Activated CD4-positive, alpha-beta memory T cell treated with anti-CD3 and anti-CD28 coated beads for 36 hours (primary cell): ENCODE results near the gene ZDHHC14. TPM values are rescaled to one million over a fixed set of nuclear protein-coding genes. Genes with fewer than 3 reads are reported as not detected.
"Not testable (repeated sequence)": the region's sequence is repeated elsewhere in the genome, so short reads cannot be mapped to it uniquely, and the experiment has no call there.

Experiments used
- CTCF ChIA-PET: fragments of 350-600 bp; sonication (Branson Sonifier 250); formaldehyde crosslinking; loops from one replicate; lab custom pipeline; 2021; ENCODE audit warnings: antibody characterized with exemption, inconsistent platforms; lab: Charles Lee
- POLR2A ChIA-PET: fragments of 350-600 bp; sonication (Branson Sonifier 250); formaldehyde crosslinking; loops from one replicate; lab custom pipeline; 2021; ENCODE audit warnings: antibody characterized with exemption; lab: Charles Lee
- DNase-seq: peaks from one replicate; pipeline ENCODE4 v3.0.0-alpha.2; 2020
- H3K27ac Mint-ChIP-seq: one replicate; pipeline ENCODE4 v1.8.0; 2021; ENCODE audit warnings: mixed read lengths
- H3K27me3 Mint-ChIP-seq: one replicate; pipeline ENCODE4 v1.8.0; 2021; ENCODE audit warnings: mixed read lengths
- H3K36me3 Mint-ChIP-seq: one replicate; pipeline ENCODE4 v1.8.0; 2021; ENCODE audit warnings: mixed read lengths
- H3K4me1 Mint-ChIP-seq: one replicate; pipeline ENCODE4 v1.8.0; 2021; ENCODE audit warnings: low read depth, mixed read lengths
- H3K4me3 Mint-ChIP-seq: one replicate; pipeline ENCODE4 v1.8.0; 2021; ENCODE audit warnings: mild to moderate bottlenecking, mixed read lengths
- H3K9me3 Mint-ChIP-seq: one replicate; pipeline ENCODE4 v1.8.0; 2021; ENCODE audit warnings: mixed read lengths
- intact Hi-C: fragments of 100-400 bp; cut with micrococcal nuclease; formaldehyde crosslinking; loops from one replicate; pipeline ENCODE4 v1.15.1; 2023
- total RNA-seq, 2 experiments: library from RNA; stranded (reverse); gene quantifications; one replicate each; pipeline ENCODE4 v1.2.3, GENCODE V29; 2021

Gene ZDHHC14
- total RNA-seq, 2 experiments from 2014 or later, result 1.4 to 2.0 TPM

GRCh38 chr6:157711060-157711459, 330.1 kb downstream of the ZDHHC14 start:
- peak; percentile 28 for DNase-seq
- POLR2A ChIA-PET, result interaction anchor here (1.5 kb wide), 1 partner anchor 15 kb away, joined by 6 read pairs; no protein-coding TSS in a partner anchor

DNA sequence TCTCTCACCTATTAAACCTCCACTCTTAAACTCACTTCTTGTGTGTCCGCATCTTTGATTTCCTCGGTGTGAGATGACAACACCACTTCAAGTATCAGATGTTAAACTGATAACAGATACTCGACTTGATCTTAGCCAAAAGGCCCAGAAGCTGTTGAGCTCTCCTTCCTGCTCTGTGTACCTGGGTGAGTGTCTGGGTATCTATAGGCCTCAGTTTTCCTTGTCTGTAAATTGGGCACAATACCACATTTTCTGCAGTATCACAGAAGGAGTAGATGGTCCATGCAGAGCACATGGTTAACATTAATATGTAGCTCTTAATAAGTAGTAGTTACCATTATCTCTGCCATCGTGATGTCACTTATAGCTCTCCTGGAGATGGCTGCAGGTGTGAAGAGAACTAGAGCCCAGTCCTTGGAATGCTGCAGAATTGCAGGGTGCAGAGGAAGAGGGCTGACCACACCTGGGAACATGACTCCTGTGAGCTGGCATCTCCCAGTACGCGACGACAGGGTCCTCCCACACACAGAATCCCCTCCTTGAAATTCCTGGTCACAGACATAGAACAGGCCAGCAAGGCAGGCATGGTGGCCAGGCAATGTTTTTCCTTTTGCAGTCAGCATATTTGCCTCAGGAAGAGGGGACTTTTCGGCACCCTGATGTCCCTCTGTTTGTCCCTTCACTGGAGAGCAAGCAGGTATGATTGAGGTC, 331.8 kb downstream of the ZDHHC14 start:
- Mint-ChIP-seq H3K9me3 (no peaks in the 10 kb centered on the region), H3K4me3 (no peak overlapping the region), H3K4me1 (no peaks in the 10 kb centered on the region), H3K27me3 (no peaks in the 10 kb centered on the region), H3K27ac (no peak overlapping the region), H3K36me3 (no peaks in the 10 kb centered on the region)
- CTCF ChIA-PET, result interaction anchor here (1.0 to 1.6 kb wide), 3 partner anchors 46 to 161 kb away, joined by 3 to 6 read pairs (median 4); no protein-coding TSS in a partner anchor
- POLR2A ChIA-PET, result no interaction called here
- intact Hi-C loops, result no loop called here
- DNase-seq, result no peak

More at GRCh38 chr6:157711060-157711459, 330.1 kb downstream of the ZDHHC14 start:
- H3K4me3 Mint-ChIP-seq, result no peak overlapping the region
- no peaks in the 10 kb centered on the region for H3K4me1 Mint-ChIP-seq
- H3K36me3 Mint-ChIP-seq, result no peaks in the 10 kb centered on the region
- H3K27me3 Mint-ChIP-seq, result no peaks in the 10 kb centered on the region
- H3K9me3 Mint-ChIP-seq, result no peaks in the 10 kb centered on the region
- H3K27ac Mint-ChIP-seq, result no peak overlapping the region
- CTCF ChIA-PET, result no interaction called here
- intact Hi-C loops, result no loop called here

DNA sequence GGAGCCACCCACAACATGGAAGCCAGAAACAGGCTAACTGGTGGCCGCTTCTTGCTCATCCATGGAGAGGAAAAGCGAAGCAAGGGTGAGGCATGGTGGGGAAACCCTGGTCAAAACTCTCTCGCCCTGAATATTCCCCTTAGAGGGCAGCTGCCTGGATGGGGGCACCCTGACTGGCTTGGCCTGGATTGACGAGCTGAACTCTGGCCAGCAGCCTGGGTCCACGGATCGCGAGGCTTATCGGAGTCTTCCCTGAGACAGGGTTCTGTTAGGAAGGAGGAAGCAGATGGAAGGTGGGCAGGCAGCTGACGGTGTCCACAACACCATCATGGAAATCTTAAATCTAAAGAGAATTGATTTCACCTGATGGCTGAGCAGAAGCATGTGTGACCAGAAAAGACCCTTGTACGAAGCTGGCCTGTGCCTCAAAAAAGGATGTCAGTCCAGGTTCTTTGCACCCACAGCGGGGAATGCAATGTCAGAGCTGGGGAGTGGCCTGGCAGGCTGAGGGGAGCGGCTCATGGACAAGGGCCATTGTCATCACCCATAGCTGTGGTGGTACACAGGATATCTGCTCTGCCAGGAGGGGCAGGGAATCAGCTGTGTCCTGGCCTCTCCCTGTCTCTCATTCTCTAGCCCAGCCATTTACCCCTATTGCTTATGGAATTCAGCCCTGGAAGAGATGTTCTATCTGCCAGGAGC, 332.6 kb downstream of the ZDHHC14 start:
- POLR2A ChIA-PET, result no interaction called here
- Mint-ChIP-seq H3K36me3 (no peaks in the 10 kb centered on the region), H3K4me3 (no peak overlapping the region), H3K27ac (no peak overlapping the region), H3K4me1 (no peaks in the 10 kb centered on the region), H3K9me3 (no peaks in the 10 kb centered on the region), H3K27me3 (no peaks in the 10 kb centered on the region)
- CTCF ChIA-PET, result interaction anchor here (1.1 to 1.6 kb wide), 2 partner anchors 87 to 160 kb away, joined by 3 to 6 read pairs; no protein-coding TSS in a partner anchor
- no peak for DNase-seq
- intact Hi-C loops, result no loop called here

DNA sequence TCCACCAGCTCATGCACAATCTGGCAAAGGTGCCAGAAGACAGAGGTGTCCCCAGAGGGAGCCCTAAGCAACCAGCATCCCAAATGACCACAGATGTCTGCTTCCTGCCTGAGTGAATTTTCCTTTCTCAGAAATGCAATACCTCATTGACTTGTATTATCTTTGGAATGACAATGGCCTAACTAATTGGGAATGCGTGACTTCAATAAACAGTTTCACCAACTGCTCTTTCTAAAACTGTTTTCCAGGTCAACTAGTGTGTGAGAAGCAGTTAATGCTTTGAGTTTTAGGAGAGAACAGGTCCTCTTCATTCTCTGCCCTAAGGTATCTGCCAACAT, 333.1 kb downstream of the ZDHHC14 start:
- POLR2A ChIA-PET, result no interaction called here
- no peaks in the 10 kb centered on the region for H3K4me1 Mint-ChIP-seq
- DNase-seq, result no peak
- H3K27me3 Mint-ChIP-seq, result no peaks in the 10 kb centered on the region
- no peak overlapping the region for H3K27ac Mint-ChIP-seq
- H3K36me3 Mint-ChIP-seq, result no peaks in the 10 kb centered on the region
- intact Hi-C loops, result no loop called here
- CTCF ChIA-PET, result interaction anchor here (1.1 to 1.6 kb wide), 2 partner anchors 87 to 160 kb away, joined by 3 to 6 read pairs; no protein-coding TSS in a partner anchor
- no peaks in the 10 kb centered on the region for H3K9me3 Mint-ChIP-seq
- no peak overlapping the region for H3K4me3 Mint-ChIP-seq

DNA sequence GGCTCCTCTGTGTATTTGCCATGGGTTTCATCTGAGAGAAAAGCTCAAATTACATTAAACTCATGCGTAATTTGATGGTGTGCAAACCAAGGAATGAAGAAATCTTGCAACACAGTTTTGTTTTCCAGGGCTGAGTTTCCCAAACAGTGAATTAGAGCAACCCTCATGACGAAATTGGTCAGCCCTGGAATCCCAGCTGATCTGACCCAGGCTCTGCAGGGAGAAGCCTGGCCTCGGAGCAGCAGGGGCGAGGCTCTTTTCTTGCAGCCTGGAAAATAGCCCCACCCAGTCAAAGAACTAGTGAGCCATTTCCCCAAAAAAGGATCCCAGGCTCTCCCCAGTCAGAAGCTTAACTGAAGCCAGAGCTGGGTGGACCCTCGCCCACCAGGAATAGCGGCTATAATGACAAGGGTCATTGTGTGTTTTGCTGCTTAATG, 334.8 kb downstream of the ZDHHC14 start:
- Mint-ChIP-seq H3K36me3 (no peaks in the 10 kb centered on the region), H3K27ac (no peak overlapping the region), H3K4me3 (no peak overlapping the region), H3K27me3 (no peaks in the 10 kb centered on the region), H3K4me1 (no peaks in the 10 kb centered on the region), H3K9me3 (no peaks in the 10 kb centered on the region)
- intact Hi-C loops, result no loop called here
- ChIA-PET CTCF (no interaction called here), POLR2A (no interaction called here)
- DNase-seq, result no peak

DNA sequence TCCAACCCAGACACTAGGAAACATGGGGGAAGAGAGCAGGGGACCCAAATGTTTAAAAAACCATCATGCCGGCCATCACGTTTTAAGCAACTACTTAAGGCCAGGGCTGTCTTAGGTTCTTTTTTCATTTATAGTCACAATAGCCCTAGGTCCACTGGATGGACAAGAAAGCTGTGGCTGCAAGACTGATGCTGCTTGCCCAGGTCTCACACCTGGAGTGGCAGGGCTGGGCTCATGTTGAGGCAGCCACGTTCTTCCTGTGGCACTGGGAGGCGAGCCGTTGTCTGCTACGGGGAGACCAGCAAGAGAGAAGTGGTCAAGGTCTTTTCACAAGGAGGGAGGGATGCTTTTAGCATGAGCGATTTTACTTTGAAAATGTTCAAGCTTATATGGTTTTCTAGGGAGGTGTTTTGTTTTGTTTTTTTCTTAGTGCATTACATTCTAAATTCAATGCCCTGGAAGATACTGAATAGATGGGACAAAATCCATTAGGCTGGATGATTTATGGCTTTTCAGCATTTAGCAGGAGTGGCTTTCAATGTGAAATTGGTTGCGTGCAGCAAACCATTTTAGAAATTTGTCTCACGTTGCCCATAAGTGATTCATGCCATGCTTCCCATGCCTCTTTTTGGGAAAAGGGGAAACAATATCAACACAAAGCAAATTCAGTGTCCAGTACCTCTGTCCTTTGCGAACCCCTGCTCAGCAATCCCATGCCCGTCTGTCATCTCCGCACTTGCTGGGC, 335.4 kb downstream of the ZDHHC14 start:
- no peaks in the 10 kb centered on the region for H3K4me1 Mint-ChIP-seq
- no peak for DNase-seq
- peaks cover 1% of the 10 kb centered on the region for H3K27me3 Mint-ChIP-seq
- H3K36me3 Mint-ChIP-seq, result no peaks in the 10 kb centered on the region
- POLR2A ChIA-PET, result no interaction called here
- intact Hi-C loops, result no loop called here
- CTCF ChIA-PET, result no interaction called here
- no peak overlapping the region for H3K4me3 Mint-ChIP-seq
- no peaks in the 10 kb centered on the region for H3K9me3 Mint-ChIP-seq
- no peak overlapping the region for H3K27ac Mint-ChIP-seq

- Mint-ChIP-seq H3K4me1 (no peaks in the 10 kb centered on the region), H3K27ac (no peak overlapping the region), H3K9me3 (no peaks in the 10 kb centered on the region), H3K36me3 (no peaks in the 10 kb centered on the region), H3K27me3 (peaks cover 4% of the 10 kb centered on the region), H3K4me3 (no peak overlapping the region)
- no peak for DNase-seq
- ChIA-PET CTCF (no interaction called here), POLR2A (no interaction called here)
- intact Hi-C loops, result no loop called here
Observed at GRCh38 chr6:157717340-157717748, 336.4 kb downstream of the ZDHHC14 start.

GRCh38 chr6:157718503-157719187, 337.7 kb downstream of the ZDHHC14 start:
- DNase-seq, result no peak
- Mint-ChIP-seq H3K36me3 (no peaks in the 10 kb centered on the region), H3K4me3 (no peak overlapping the region), H3K27ac (no peak overlapping the region), H3K9me3 (no peaks in the 10 kb centered on the region), H3K27me3 (peaks cover 4% of the 10 kb centered on the region), H3K4me1 (no peaks in the 10 kb centered on the region)
- POLR2A ChIA-PET, result no interaction called here
- CTCF ChIA-PET, result interaction anchor here (0.6 kb wide), 1 partner anchor 307 kb away, joined by 3 read pairs; no protein-coding TSS in a partner anchor
- intact Hi-C loops, result no loop called here

DNA sequence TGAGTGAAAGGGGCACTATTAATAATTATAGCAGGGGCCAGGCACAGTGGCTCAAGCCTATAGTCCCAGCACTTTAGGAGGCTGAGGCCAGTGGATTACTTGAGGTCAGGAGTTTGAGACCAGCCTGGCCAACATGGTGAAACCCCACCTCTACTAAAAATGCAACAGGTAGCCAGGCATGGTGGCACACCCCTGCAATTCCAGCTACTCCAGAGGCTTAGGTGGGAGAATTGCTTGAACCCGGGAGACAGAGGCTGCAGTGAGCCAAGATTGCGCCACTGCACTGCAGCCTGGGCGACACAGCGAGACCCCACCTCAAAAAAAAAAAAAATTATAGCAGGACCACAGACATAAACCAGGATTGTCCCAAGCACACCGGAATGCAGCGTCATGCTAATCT, 340.0 kb downstream of the ZDHHC14 start:
- H3K36me3 Mint-ChIP-seq, H3K4me3 Mint-ChIP-seq, H3K4me1 Mint-ChIP-seq, H3K27ac Mint-ChIP-seq, intact Hi-C loops, H3K9me3 Mint-ChIP-seq, POLR2A ChIA-PET, H3K27me3 Mint-ChIP-seq, DNase-seq: not testable (repeated sequence)
- CTCF ChIA-PET, result interaction anchor here (1.1 kb wide), 1 partner anchor 36 kb away, joined by 3 read pairs; no protein-coding TSS in a partner anchor

GRCh38 chr6:157721426-157721825, 340.4 kb downstream of the ZDHHC14 start:
- no peak overlapping the region for H3K4me3 Mint-ChIP-seq
- H3K27ac Mint-ChIP-seq, result no peak overlapping the region
- no peaks in the 10 kb centered on the region for H3K4me1 Mint-ChIP-seq
- intact Hi-C loops, result no loop called here
- peaks cover 9% of the 10 kb centered on the region for H3K9me3 Mint-ChIP-seq
- ChIA-PET POLR2A (no interaction called here), CTCF (no interaction called here)
- H3K27me3 Mint-ChIP-seq, result peaks cover 6% of the 10 kb centered on the region
- no peak for DNase-seq
- H3K36me3 Mint-ChIP-seq, result peaks cover 1% of the 10 kb centered on the region

DNA sequence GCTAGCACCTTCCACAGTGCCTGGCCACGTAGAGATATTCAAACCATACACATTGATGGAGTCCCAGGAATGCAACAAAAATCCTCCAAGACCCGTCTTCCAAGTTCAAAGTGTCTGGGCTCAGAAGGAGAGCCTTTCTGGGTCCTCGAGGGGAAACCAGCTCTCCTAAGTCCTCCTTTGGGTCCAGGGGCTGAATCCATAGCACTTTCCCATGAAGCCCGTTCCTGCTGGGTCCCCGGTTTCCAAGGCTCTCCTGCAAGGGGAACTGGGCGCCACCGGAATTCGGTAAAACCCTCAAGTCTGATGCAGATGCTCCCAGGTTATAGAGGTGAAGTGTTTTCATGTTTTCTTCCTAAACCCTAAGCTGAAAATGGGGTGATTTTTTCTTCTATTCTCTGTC, 340.8 kb downstream of the ZDHHC14 start:
- Mint-ChIP-seq H3K9me3 (peaks cover 9% of the 10 kb centered on the region), H3K27me3 (peaks cover 6% of the 10 kb centered on the region), H3K27ac (no peak overlapping the region), H3K4me3 (no peak overlapping the region), H3K36me3 (peaks cover 1% of the 10 kb centered on the region), H3K4me1 (no peaks in the 10 kb centered on the region)
- POLR2A ChIA-PET, result no interaction called here
- intact Hi-C loops, result no loop called here
- CTCF ChIA-PET, result no interaction called here
- DNase-seq, result no peak

- H3K4me1 Mint-ChIP-seq, result no peaks in the 10 kb centered on the region
- ChIA-PET CTCF (no interaction called here), POLR2A (no interaction called here)
- DNase-seq, result no peak
- intact Hi-C loops, result no loop called here
- peaks cover 9% of the 10 kb centered on the region for H3K9me3 Mint-ChIP-seq
- peaks cover 6% of the 10 kb centered on the region for H3K27me3 Mint-ChIP-seq
- no peak overlapping the region for H3K4me3 Mint-ChIP-seq
- H3K36me3 Mint-ChIP-seq, result peaks cover 1% of the 10 kb centered on the region
- no peak overlapping the region for H3K27ac Mint-ChIP-seq
Observed at GRCh38 chr6:157723376-157723775, 342.4 kb downstream of the ZDHHC14 start.
